CD1c-positive myeloid dendritic cell (primary cell): ENCODE measurements around the gene ZNF609.

ENCODE experiments used
- DNase-seq: peaks from one replicate; pipeline ENCODE4 v3.0.0-alpha.2; 2016; ENCODE audit errors: extremely low spot score

The ZNF609 gene

DNA sequence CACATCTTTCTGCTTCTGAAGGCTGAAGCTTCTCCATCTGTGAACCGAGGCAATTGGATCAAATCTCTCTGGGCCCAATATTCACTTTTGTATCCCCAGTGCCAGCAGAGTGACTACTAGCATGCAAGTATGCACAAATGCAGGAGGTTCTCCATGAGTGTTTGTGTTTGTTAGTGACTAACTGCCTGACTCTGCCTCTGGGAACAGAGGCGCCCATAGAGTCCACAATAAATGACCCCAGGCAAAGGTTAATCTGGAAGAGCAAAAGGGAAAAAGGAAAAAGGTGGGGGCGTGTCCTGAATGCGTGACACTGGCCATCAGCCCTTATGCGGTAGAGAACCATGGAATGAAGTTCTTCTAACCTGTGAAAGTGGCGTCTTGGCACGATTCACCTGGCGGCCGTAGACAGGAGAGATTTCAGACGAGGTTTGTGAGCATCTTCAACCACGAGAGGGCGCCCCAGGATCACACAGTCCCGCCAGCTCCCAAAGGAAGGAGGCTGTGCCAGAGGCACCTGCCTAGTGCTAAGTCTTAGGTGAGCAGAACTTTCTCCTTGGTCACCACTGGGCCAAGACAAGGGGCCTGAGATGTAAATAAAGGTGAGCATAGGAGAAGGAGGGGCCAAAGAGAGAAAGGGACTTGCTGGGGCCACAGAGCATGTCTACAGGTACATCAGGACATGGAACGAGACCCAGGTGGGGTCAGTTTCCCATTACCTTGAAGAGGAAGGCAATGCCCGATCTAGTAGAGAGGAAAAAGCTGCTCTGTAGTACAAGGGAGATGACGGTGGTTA, 270.8 kb downstream of the ZNF609 start:
- peak; percentile 86 for DNase-seq

GRCh38 chr15:64731805-64732151, 271.4 kb downstream of the ZNF609 start:
- no peak for DNase-seq

DNA sequence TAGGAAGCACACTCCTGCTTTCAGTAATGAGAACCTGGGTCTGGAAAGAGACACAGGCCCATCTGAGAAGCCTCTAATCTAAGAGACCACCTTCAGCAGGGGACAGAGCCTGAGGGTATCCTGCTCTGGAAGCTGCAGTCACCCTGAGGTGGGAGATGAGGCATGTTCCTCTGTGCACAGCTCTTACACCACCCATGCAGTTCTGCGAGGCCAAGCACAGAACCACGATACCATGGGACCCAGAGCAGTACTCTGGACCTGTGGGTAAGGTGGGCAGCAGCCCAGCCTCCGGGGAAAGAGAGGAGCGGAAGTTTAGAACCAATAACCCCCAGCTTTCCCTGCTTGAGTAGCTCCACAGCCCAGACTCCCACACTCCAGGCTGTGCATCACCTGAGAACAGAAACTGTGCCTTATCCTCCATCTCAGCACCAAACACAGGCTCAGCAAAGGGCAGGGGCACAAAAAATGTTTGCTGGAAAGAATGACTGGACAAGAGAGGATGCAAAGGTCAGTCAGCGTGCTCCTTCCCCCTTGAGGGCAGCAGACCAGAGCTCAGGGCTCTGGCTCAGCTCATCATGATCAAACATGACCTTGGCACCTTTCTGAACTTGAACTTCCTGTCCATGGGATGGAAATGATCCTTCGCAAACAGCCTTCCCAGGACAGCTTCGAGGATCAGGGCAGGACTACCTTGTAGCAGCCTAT, 271.9 kb downstream of the ZNF609 start:
- no peak for DNase-seq
